ENCODE data around the gene ESRRB. TPM values are rescaled to one million over a fixed set of nuclear protein-coding genes. Genes with fewer than 3 reads are reported as not detected.

Gene ESRRB
- polyA plus RNA-seq, 1 of the 3 experiments (the other 2 are of a cell fraction): 0.05 TPM

DNA sequence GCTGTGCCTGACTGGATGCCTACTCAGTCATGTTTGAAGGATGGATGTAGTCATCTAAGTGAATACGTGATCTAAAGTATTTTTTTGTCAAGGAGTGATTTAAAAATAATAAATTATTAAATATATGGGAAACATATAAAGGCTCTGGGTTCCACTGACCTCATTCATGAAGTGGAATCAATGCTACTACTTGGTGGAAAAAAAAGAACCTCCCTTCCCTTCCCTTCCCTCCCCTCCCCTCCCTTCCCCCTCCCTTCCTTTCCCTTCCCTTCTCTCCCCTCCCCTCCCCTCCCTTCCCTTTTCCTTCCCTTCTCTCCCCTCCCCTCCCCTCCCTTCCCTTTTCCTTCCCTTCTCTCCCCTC, 162.7 kb downstream of the ESRRB start:
- no peak overlapping the region for H3K9ac ChIP-seq
- H3F3A ChIP-seq (replicated peaks; ENCODE audit: insufficient read depth): no peaks in the 10 kb centered on the region
- no peak overlapping the region for H3K4me3 ChIP-seq (ENCODE audit: low read depth in 2 of 2, low read length in 1 of 2)
- H3K4me2 ChIP-seq: no peak overlapping the region
- peaks cover 0 to 13% of the 10 kb centered on the region in 2 experiments; a peak in 2 of 4 replicates for H3K4me1 ChIP-seq (ENCODE audit: control insufficient read depth in 1 of 2, insufficient read depth in 2 of 2, low read depth in 1 of 2, low read length in 1 of 2)
- CTCF ChIA-PET: interaction anchor here (1.1 to 1.6 kb wide), 2 partner anchors 107 to 151 kb away, joined by 3 to 7 read pairs; no protein-coding TSS in a partner anchor
- DNase-seq: no peak
- no peak overlapping the region for H2AFZ ChIP-seq (ENCODE audit: low read depth)
- 0 out of 2 replicates have a peak, but pooled peaks cover 10% of the 10 kb centered on the region for H3K27me3 ChIP-seq (ENCODE audit: insufficient read depth)
- H4K20me1 ChIP-seq (ENCODE audit: insufficient read depth): no peaks in the 10 kb centered on the region
- no peaks in the 10 kb centered on the region for H3K9me2 ChIP-seq
- H3K9me3 ChIP-seq: no peaks in the 10 kb centered on the region
- no peaks in the 10 kb centered on the region for H3K79me2 ChIP-seq (ENCODE audit: insufficient read depth)
- H3K27ac ChIP-seq (ENCODE audit: low read depth in 2 of 2, low read length in 1 of 2): no peak overlapping the region
- no peaks in the 10 kb centered on the region for H3K36me3 ChIP-seq (replicated peaks in 1 of 2; ENCODE audit: control insufficient read depth in 1 of 2, insufficient read depth in 2 of 2, low read length in 1 of 2)
- POLR2A ChIA-PET: no interaction called here
- TF ChIP-seq FOXJ3 (CRISPR knock-in tag; IDR thresholded peaks at IDR 0.05) (no peak), RXRA (IDR thresholded peaks at IDR 0.05; ENCODE audit: borderline replicate concordance, low read depth) (no peak)
- WGBS (ENCODE audit: low lambda C conversion rate): 25% methylated on average over 1 of the region's 1 CpG

DNA sequence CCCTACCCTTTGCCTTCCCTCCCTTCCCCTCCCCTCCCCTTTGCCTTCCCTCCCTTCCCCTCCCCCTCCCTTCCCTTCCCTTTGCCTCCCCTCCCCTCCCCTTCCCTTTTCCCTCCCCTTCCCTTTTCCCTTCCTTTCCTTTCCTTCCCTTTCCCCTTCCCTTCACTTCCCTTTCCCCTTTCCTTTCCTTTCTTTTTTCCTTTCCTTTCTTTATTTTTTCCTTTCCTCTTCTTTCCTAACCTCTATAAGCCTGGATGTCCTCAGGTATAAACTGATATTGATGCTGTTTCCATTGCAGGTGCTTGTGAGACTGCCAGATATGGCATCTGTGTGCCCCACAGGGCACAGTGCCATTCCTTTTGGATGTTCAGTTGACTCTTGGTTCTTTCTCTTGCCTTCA, 163.2 kb downstream of the ESRRB start:
- Histone ChIP-seq H3K27me3 (ENCODE audit: insufficient read depth) (0 out of 2 replicates have a peak, but pooled peaks cover 10% of the 10 kb centered on the region), H3K9ac (no peak overlapping the region), H3K9me2 (no peaks in the 10 kb centered on the region), H3K36me3 (replicated peaks in 1 of 2; ENCODE audit: control insufficient read depth in 1 of 2, insufficient read depth in 2 of 2, low read length in 1 of 2) (no peaks in the 10 kb centered on the region), H3K9me3 (no peaks in the 10 kb centered on the region), H4K20me1 (ENCODE audit: insufficient read depth) (no peaks in the 10 kb centered on the region), H3K4me2 (no peak overlapping the region), H3F3A (replicated peaks; ENCODE audit: insufficient read depth) (no peaks in the 10 kb centered on the region), H3K4me3 (ENCODE audit: low read depth in 2 of 2, low read length in 1 of 2) (no peak overlapping the region), H2AFZ (ENCODE audit: low read depth) (no peak overlapping the region), H3K79me2 (ENCODE audit: insufficient read depth) (no peaks in the 10 kb centered on the region), H3K4me1 (ENCODE audit: control insufficient read depth in 1 of 2, insufficient read depth in 2 of 2, low read depth in 1 of 2, low read length in 1 of 2) (peaks cover 0 to 13% of the 10 kb centered on the region in 2 experiments; a peak in 2 of 4 replicates), H3K27ac (ENCODE audit: low read depth in 2 of 2, low read length in 1 of 2) (no peak overlapping the region)
- ChIA-PET POLR2A (no interaction called here), CTCF (no interaction called here)
- no peak for DNase-seq
- TF ChIP-seq GATA2 (CRISPR knock-in tag; IDR thresholded peaks at IDR 0.05) (no peak), CHD2 (IDR thresholded peaks at IDR 0.05; ENCODE audit: low read length, partially characterized antibody) (no peak), EZH2phosphoT487 (IDR thresholded peaks at IDR 0.05; ENCODE audit: borderline replicate concordance, low read depth) (no peak), MXI1 (IDR thresholded peaks at IDR 0.05; ENCODE audit: low read depth, low read length) (no peak), SMC3 (IDR thresholded peaks at IDR 0.05; ENCODE audit: low read depth, low read length) (no peak), NFIC (IDR thresholded peaks at IDR 0.05; ENCODE audit: borderline replicate concordance) (no peak), MEF2A (IDR thresholded peaks at IDR 0.05; ENCODE audit: borderline replicate concordance, low read depth) (no peak)

DNA sequence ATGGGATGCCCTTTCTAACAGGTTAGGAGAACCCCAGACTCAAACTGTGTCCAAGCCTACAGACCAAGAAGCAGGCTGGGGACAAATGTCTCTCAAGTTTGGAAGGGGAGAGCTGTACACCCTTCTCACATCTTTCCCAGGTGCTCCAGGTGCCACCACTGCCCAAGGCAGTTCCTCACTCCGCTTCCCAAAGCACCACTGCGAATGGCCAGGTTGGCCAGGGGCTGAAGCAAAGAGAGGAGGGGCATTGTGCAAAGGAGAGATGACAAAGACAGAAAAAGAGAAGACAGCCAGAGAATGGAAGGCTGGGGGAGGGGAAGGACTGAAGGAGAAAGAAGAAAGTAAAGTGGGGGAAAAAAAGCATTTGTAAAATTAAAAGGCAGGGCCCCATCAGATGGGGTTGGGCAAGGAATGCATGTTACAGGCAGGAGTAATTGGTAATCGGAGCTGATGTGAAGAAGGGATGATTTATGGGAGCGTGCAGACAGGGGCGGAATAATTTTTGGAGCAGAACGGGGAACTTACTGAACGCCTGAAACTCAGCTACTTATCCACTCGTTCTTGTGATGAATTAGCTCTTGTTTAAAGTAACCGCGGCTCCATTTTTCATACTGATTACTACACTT, 165.8 kb downstream of the ESRRB start:
- 61% methylated on average over 10 of the region's 10 CpGs for WGBS (ENCODE audit: low lambda C conversion rate)
- Histone ChIP-seq H4K20me1 (ENCODE audit: insufficient read depth) (no peaks in the 10 kb centered on the region), H3K9me2 (no peaks in the 10 kb centered on the region), H3K4me1 (ENCODE audit: control insufficient read depth in 1 of 2, insufficient read depth in 2 of 2, low read depth in 1 of 2, low read length in 1 of 2) (peaks cover 0 to 13% of the 10 kb centered on the region in 2 experiments; a peak in 2 of 4 replicates), H3K4me3 (ENCODE audit: low read depth in 2 of 2, low read length in 1 of 2) (no peak overlapping the region), H3K79me2 (ENCODE audit: insufficient read depth) (no peaks in the 10 kb centered on the region), H3K4me2 (no peak overlapping the region), H3K36me3 (replicated peaks in 1 of 2; ENCODE audit: control insufficient read depth in 1 of 2, insufficient read depth in 2 of 2, low read length in 1 of 2) (no peaks in the 10 kb centered on the region), H3K27me3 (ENCODE audit: insufficient read depth) (0 out of 2 replicates have a peak, but pooled peaks cover 10% of the 10 kb centered on the region), H3K27ac (ENCODE audit: low read depth in 2 of 2, low read length in 1 of 2) (no peak overlapping the region), H3K9me3 (no peaks in the 10 kb centered on the region), H3K9ac (no peak overlapping the region), H2AFZ (ENCODE audit: low read depth) (no peak overlapping the region), H3F3A (replicated peaks; ENCODE audit: insufficient read depth) (no peaks in the 10 kb centered on the region)
- ChIA-PET CTCF (no interaction called here), POLR2A (no interaction called here)
- no peak for TF ChIP-seq NRF1 (IDR thresholded peaks at IDR 0.05; ENCODE audit: low read depth, low read length)
- no peak for TF ChIP-seq GATA2 (CRISPR knock-in tag; IDR thresholded peaks at IDR 0.05)
- TF ChIP-seq, protein P1, sequence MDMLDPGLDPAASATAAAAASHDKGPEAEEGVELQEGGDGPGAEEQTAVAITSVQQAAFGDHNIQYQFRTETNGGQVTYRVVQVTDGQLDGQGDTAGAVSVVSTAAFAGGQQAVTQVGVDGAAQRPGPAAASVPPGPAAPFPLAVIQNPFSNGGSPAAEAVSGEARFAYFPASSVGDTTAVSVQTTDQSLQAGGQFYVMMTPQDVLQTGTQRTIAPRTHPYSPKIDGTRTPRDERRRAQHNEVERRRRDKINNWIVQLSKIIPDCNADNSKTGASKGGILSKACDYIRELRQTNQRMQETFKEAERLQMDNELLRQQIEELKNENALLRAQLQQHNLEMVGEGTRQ (IDR thresholded peaks at IDR 0.05; ENCODE audit: borderline replicate concordance, low read depth, low read length): no peak
- TF ChIP-seq FOXJ3 (CRISPR knock-in tag; IDR thresholded peaks at IDR 0.05): no peak
- TF ChIP-seq, protein P2, sequence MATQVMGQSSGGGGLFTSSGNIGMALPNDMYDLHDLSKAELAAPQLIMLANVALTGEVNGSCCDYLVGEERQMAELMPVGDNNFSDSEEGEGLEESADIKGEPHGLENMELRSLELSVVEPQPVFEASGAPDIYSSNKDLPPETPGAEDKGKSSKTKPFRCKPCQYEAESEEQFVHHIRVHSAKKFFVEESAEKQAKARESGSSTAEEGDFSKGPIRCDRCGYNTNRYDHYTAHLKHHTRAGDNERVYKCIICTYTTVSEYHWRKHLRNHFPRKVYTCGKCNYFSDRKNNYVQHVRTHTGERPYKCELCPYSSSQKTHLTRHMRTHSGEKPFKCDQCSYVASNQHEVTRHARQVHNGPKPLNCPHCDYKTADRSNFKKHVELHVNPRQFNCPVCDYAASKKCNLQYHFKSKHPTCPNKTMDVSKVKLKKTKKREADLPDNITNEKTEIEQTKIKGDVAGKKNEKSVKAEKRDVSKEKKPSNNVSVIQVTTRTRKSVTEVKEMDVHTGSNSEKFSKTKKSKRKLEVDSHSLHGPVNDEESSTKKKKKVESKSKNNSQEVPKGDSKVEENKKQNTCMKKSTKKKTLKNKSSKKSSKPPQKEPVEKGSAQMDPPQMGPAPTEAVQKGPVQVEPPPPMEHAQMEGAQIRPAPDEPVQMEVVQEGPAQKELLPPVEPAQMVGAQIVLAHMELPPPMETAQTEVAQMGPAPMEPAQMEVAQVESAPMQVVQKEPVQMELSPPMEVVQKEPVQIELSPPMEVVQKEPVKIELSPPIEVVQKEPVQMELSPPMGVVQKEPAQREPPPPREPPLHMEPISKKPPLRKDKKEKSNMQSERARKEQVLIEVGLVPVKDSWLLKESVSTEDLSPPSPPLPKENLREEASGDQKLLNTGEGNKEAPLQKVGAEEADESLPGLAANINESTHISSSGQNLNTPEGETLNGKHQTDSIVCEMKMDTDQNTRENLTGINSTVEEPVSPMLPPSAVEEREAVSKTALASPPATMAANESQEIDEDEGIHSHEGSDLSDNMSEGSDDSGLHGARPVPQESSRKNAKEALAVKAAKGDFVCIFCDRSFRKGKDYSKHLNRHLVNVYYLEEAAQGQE (IDR thresholded peaks at IDR 0.05; ENCODE audit: low read depth, low read length): no peak
- TF ChIP-seq SIN3A (IDR thresholded peaks at IDR 0.05; ENCODE audit: borderline replicate concordance, low read depth, low read length): no peak
- TF ChIP-seq EZH2phosphoT487 (IDR thresholded peaks at IDR 0.05; ENCODE audit: borderline replicate concordance, low read depth): no peak
- TF ChIP-seq MXI1 (IDR thresholded peaks at IDR 0.05; ENCODE audit: low read depth, low read length): no peak
- TF ChIP-seq, protein P3, sequence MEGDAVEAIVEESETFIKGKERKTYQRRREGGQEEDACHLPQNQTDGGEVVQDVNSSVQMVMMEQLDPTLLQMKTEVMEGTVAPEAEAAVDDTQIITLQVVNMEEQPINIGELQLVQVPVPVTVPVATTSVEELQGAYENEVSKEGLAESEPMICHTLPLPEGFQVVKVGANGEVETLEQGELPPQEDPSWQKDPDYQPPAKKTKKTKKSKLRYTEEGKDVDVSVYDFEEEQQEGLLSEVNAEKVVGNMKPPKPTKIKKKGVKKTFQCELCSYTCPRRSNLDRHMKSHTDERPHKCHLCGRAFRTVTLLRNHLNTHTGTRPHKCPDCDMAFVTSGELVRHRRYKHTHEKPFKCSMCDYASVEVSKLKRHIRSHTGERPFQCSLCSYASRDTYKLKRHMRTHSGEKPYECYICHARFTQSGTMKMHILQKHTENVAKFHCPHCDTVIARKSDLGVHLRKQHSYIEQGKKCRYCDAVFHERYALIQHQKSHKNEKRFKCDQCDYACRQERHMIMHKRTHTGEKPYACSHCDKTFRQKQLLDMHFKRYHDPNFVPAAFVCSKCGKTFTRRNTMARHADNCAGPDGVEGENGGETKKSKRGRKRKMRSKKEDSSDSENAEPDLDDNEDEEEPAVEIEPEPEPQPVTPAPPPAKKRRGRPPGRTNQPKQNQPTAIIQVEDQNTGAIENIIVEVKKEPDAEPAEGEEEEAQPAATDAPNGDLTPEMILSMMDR (IDR thresholded peaks at IDR 0.05): no peak
- no peak for TF ChIP-seq MEF2A (IDR thresholded peaks at IDR 0.05; ENCODE audit: borderline replicate concordance, low read depth)
- DNase-seq: no peak
